ENCODE results near the gene CCNE1.

The CCNE1 gene

DNA sequence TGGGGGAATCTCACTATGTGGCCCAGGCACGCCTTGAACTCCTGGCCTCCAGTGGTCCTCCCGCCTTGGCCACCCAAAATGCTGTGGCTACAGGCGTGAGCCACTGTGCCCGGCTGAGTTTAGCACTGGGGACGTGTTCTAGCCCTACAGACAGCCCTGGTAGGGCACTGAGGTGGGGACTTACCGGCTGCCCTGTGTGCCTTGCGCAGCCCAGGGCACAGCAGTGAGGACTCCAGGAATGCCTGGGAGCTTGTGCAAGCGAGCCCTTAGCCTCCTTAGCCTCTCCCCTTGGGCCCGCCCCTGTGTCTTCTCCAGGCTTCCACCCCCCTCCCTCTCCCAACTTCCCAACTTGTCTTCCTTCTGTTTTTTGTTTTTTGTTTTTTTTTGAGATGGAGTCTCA lies 21.0 kb downstream of the CCNE1 start:
- TF ChIP-seq, protein P1, sequence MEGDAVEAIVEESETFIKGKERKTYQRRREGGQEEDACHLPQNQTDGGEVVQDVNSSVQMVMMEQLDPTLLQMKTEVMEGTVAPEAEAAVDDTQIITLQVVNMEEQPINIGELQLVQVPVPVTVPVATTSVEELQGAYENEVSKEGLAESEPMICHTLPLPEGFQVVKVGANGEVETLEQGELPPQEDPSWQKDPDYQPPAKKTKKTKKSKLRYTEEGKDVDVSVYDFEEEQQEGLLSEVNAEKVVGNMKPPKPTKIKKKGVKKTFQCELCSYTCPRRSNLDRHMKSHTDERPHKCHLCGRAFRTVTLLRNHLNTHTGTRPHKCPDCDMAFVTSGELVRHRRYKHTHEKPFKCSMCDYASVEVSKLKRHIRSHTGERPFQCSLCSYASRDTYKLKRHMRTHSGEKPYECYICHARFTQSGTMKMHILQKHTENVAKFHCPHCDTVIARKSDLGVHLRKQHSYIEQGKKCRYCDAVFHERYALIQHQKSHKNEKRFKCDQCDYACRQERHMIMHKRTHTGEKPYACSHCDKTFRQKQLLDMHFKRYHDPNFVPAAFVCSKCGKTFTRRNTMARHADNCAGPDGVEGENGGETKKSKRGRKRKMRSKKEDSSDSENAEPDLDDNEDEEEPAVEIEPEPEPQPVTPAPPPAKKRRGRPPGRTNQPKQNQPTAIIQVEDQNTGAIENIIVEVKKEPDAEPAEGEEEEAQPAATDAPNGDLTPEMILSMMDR (IDR thresholded peaks at IDR 0.05; ENCODE audit: insufficient read depth, low read length, poor library complexity, severe bottlenecking) = no peak
- Histone ChIP-seq H3K36me3 (ENCODE audit: control insufficient read depth, insufficient read depth, low read length) (no peaks in the 10 kb centered on the region), H3K27me3 (replicated peaks; ENCODE audit: control insufficient read depth, insufficient read depth, low read length) (no peaks in the 10 kb centered on the region), H3K4me3 (replicated peaks; ENCODE audit: low read depth, low read length) (no peak overlapping the region)
- no peak for DNase-seq (ENCODE audit: extremely low read depth, insufficient read length)

DNA sequence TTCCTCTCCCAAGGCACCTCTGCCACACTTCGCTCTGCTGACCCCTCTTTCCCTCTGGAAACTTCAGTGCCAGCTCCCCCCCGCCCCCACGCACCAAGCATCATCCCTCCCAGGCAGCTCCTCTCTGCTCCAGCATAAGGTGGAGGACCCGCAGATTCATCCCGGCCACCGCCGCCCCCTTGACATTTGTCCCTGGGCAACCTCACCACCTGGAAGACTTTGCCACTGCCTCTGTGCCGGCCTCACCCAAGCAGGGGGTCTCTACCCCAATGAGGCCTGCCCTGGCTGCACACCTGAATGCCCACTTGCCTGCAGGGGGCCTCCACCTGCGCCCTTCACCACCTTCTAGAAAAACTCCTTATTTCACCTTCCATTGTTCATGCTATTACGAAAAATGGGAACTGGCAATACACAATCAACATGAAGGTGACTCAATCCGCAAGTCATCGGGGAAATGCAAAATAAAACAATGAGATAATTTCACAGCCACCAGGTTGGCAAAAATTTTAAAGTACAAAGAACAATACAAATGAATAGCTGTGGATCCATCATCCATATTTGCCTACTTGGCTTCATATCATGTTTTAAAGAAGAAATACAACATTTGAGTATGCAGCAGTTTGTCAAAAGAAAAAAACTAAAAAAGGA lies 21.9 kb downstream of the CCNE1 start:
- no peak overlapping the region for H3K4me3 ChIP-seq (replicated peaks; ENCODE audit: low read depth, low read length)
- no peaks in the 10 kb centered on the region for H3K36me3 ChIP-seq (ENCODE audit: control insufficient read depth, insufficient read depth, low read length)
- DNase-seq (ENCODE audit: extremely low read depth, insufficient read length) = no peak
- TF ChIP-seq, protein P1 (IDR thresholded peaks at IDR 0.05; ENCODE audit: insufficient read depth, low read length, poor library complexity, severe bottlenecking) = peak; percentile 15
- H3K27me3 ChIP-seq (replicated peaks; ENCODE audit: control insufficient read depth, insufficient read depth, low read length) = no peaks in the 10 kb centered on the region

DNA sequence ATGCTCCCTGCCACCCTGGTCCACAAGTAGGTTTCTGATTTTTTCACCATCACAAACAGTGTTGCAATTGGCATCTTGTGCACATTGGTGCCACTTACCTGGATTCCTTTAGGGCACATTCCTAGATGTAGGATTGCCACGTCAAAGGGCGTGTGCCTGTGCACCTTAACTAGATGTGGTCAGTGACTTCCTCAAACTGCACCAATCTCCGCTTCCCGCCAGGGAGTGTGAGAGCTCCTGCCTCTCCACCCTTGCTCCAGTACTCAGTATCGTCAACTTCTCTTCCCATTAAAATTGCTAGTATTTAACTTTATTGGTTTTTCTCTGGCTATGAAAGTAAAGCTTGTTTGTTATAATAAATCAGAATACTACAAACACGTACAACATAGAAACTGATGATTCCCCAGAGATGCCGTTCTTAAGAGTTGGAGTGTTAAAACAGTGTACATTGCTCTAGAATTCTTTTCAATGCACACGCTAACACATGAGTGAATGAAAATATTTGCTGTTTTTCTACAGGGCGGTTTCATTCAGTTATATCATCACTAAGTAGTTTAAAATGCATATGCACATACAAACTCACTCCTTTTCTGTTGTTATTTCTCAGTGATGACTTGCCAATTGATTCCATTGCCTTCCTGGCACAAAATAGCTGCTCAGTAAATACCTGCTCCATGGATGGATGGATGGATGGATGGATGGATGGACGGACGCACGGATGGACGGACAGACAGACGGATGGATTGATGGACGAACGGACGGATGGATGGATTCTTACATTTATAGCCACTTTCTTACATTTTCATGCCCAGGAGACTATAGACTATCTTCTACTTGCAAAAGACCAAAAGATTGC lies 23.4 kb downstream of the CCNE1 start:
- no peak for DNase-seq (ENCODE audit: extremely low read depth, insufficient read length)
- no peaks in the 10 kb centered on the region for H3K36me3 ChIP-seq (ENCODE audit: control insufficient read depth, insufficient read depth, low read length)
- H3K4me3 ChIP-seq (replicated peaks; ENCODE audit: low read depth, low read length) = no peak overlapping the region
- H3K27me3 ChIP-seq (replicated peaks; ENCODE audit: control insufficient read depth, insufficient read depth, low read length) = no peaks in the 10 kb centered on the region
- TF ChIP-seq, protein P1 (IDR thresholded peaks at IDR 0.05; ENCODE audit: insufficient read depth, low read length, poor library complexity, severe bottlenecking) = no peak

DNA sequence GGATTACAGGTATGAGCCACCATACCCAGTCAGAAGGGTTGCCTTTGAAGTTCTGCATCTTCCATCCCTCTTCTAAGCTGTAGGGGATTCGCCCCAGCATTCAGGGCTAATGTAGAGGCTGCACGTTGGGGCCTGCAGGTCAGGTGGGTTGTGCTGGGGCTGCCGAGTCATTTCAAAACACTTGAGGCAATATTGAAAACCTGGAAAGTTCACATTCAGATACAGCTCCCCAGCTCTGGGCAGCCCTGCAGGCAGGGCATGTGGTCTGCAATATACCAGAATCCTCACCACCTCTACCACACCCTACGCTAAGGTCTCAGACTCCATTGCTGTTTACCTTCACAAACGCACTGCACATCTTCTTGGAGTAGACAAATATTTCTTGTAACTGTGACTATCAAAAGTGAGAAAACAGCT lies 24.6 kb downstream of the CCNE1 start:
- no peaks in the 10 kb centered on the region for H3K36me3 ChIP-seq (ENCODE audit: control insufficient read depth, insufficient read depth, low read length)
- TF ChIP-seq, protein P1 (IDR thresholded peaks at IDR 0.05; ENCODE audit: insufficient read depth, low read length, poor library complexity, severe bottlenecking) = no peak
- H3K4me3 ChIP-seq (replicated peaks; ENCODE audit: low read depth, low read length) = no peak overlapping the region
- peak; percentile 68 for DNase-seq (ENCODE audit: extremely low read depth, insufficient read length)
- H3K27me3 ChIP-seq (replicated peaks; ENCODE audit: control insufficient read depth, insufficient read depth, low read length) = no peaks in the 10 kb centered on the region

DNA sequence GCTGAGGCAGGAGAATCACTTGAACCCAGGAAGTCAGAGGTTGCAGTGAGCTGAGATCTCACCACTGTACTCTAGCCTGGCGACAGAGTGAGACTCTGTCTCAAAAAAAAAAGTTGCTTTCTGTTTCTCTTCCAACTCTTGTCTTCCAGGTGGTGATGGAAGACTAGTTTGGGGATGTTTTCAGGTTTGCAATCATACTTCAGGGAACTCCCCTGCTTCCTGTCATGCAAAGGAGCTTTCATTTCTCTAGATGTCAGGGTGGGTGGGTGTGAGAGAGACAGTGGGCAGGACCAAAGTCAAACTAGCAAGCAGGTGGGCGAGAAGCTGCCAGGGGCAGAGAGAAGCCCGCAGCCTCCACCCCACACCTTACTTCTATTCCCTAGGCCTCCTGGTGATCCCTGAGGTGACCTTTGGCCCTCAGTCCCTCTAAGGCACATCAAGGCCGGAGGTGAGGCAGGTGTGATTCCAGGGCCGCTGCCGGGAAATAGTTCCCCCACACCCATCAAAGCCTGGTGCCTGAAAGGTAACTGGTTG lies 25.7 kb downstream of the CCNE1 start:
- peak overlapping the region; percentile 39; the same call in 1 of the 2 replicates for H3K4me3 ChIP-seq (replicated peaks; ENCODE audit: low read depth, low read length)
- DNase-seq (ENCODE audit: extremely low read depth, insufficient read length) = peak; percentile 68
- H3K27me3 ChIP-seq (replicated peaks; ENCODE audit: control insufficient read depth, insufficient read depth, low read length) = no peaks in the 10 kb centered on the region

More for the DNA sequence above, 25.7 kb downstream of the CCNE1 start:
- TF ChIP-seq, protein P1 (IDR thresholded peaks at IDR 0.05; ENCODE audit: insufficient read depth, low read length, poor library complexity, severe bottlenecking) = no peak
- H3K36me3 ChIP-seq (ENCODE audit: control insufficient read depth, insufficient read depth, low read length) = no peaks in the 10 kb centered on the region
